Stimulated activated CD4-positive, alpha-beta T cell treated with anti-CD3 and anti-CD28 coated beads, Interleukin-12 subunit alpha, Interleukin-12 subunit beta, amount 100 ng/mL, for 24 hours (primary cell): ENCODE results near the gene CRIP2.

Source experiments
- DNase-seq, 2 experiments: peaks; one replicate each; pipeline ENCODE4 v3.0.0-alpha.2; 2020; ENCODE audit warnings: low read depth in 2 of 2

The CRIP2 gene

DNA sequence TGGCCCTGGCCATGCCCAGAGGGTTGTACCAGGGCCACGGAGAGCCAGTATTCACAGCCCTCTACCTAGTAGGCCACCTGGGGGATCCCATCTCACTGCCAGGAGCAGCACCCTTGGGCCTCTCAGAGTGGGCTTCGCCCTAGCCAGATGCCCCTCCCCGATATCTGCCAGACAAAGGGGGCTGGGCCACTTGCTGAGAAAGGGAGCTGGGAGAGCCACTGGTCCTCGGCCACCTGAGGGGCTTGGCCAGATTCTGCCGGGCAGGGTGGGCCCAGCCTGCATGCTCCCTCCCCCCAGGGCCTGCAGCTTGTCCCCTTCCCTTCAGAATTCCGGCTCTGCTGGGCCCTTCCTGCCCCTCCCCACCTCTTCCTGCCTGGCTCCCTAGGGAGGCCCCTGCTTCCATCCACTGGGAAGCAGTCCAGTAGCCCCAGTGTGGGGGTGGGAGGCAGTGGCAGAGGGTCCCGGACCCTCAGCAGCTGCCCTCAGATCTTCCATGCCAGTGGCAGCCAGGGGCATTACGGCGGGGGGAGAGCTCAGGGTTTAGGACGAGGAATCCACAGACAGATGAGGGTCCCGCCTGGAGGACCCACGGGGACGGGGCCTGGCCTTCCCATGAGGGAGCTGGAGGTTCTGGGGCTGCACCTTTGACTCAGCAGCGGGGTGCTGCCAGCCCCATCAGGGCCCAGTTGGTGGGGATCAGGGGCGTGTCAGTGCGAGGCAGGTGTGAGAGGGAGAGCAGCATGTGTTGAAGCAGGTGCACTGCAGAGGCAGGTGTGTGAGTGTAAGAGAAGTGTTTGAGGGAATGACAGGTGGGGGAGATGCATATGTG, 2.4 kb downstream of the CRIP2 start:
- no peak for DNase-seq

DNA sequence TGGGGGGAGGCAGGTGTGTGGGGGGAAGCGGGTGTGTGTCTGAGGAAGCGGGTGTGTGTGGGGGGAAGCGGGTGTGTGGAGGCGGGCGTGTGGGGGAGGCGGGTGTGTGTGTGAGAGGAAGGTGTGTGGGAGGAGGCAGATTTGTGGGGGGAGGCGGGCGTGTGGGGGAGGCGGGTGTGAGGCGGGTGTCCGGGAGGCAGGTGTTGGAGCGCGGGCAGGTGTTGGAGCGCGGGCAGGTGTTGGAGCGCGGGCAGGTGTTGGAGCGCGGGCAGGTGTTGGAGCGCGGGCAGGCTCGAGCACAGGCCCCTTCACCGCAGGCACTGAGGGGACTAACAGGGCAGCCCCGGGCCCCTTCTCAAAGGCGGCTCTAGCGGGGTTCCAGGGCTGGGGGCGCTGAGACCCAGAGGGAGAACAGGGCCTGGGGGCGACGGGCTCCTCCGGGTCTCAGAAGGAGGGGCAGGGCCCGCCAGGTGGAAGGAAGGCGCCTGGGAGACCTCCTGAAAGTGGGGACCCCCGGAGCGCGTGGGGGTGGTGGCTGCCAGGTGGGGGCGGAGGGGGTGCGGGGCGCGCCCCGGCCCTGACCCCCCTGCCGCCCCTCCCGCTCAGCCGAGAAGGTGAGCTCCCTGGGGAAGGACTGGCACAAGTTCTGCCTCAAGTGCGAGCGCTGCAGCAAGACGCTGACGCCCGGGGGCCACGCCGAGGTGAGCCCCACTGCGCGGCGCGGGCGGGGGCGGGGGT, 3.2 kb downstream of the CRIP2 start:
- DNase-seq: no peak

DNA sequence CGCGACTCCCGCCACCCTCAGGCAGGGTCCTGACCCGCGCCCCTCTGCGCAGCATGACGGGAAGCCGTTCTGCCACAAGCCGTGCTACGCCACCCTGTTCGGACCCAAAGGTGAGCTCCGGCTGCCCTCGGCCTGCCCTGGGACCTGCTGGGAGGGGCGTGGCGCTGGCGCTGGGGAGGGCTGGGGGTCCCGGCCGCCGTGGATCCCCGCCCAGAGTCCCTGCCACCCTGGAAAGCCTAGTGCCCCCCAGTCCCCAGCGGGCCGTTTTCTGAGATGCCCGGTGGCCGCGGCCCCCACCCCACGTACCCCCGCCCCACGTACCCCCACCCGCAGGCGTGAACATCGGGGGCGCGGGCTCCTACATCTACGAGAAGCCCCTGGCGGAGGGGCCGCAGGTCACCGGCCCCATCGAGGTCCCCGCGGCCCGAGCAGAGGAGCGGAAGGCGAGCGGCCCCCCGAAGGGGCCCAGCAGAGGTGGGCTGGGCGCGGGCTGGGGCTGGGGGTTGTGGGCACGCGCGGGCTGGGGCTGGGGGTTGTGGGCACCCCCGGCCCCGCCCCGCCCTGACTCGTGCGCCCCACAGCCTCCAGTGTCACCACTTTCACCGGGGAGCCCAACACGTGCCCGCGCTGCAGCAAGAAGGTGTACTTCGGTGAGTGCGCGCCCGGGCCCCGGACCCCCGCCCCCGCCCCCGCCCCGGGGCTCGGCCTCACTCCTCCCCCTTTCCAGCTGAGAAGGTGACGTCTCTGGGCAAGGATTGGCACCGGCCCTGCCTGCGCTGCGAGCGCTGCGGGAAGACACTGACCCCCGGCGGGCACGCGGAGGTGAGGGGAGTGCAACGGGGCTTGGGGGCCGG, 4.0 kb downstream of the CRIP2 start:
- DNase-seq: no peak

DNA sequence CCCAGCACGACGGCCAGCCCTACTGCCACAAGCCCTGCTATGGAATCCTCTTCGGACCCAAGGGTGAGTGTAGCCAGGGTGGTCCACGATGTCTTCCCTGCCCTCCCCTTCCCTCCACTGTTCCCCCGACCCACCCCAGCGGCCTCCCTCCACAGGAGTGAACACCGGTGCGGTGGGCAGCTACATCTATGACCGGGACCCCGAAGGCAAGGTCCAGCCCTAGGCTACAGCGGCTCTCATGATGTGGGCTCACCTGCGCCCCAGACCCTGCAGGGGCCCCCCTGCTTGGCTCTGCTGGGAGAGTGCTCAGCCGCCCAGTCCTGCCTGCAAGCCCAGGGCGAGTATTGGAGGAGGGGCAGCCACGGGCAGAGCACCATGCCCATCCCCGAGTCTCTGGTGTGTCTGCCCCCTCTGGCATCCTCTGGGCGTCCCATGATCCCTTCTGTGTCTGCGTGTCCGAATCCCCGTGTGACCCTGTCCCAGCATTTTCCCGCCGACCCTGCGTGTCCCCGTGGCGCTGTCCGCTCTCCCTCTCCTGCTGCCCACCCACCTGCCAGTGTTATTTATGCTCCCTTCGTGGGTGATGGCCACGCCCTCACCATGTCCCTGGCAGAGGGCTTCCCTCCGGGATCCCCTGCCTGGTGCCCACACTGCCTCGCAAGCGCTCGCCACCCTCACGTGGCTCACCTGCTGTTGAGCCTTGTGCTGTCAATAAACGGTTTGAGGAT, 5.0 kb downstream of the CRIP2 start:
- DNase-seq: no peak

DNA sequence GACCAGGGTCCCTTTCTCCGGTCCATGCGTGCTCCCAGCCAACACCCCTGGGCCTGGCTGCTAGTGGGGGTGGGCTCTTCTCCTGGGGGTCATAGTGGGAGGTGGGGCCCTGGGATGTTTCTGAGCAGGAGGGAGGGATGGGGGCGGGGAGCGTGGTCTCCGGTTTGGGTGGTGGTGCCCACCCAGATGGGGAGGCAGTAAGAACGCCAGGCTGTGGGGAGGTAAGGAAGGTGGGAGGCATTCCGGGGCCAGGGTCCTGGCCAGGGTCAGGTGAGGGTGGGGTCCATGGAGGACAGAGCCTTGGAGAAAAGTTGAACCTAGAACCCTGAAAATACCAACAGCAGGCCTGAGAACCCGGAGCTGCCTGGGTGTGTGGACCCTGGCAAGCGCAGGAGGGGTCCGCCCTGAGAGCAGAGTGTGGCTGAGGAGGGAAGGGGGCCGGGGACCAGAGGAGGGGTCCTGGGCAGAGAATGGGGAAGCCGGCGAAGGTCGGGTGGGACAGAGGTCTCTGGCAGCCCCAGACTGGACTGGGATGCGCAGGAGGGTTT, 5.7 kb downstream of the CRIP2 start:
- no peak for DNase-seq

DNA sequence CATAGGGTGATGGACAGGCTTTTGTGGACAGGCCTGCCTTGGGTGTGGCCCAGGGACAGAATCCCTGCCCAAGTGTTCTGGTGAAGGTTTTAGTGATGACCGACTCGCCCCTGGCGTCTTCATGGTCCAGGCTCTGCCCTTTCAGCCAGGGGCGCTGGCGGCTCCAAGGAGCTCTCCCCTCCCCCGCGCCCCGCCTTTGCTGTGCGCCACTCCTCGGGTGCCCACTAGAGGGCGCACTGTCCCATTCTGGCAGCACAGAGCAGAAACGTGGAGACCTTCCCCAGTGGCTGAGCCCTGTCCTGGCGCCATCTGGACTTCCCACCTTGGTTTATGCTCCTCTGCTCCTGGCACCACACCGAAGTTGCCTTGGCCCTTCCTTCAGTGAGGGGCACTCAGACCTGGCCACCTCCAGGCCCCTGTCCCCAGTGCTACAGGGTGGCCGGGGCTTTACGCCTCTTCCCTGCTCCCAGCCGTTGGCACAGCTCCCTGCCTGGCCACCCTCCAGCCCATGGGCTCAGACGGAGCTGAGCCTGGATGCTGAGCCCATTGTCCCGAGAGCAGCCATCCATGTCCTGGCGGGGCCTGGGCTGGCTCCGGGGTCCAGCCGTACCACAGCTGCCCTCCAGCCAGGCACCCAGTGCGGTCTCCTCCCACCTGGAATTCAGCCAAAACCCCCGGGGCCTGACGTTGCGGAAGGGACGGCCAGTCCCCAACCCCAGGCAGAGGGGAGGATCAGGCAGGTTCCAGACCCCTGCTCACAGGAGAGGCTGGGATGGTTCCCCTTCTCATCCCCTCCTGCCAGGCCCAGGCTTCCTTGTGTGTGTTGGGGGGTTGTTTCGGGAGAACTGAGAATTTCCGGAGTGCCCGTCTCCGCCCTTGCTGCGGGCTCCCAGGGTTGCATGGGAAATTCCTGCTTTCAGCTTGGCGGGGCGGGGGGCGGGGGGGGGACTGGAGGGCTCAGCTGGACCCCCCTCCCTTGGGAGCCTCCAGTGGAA, 6.5 kb downstream of the CRIP2 start:
- peak; percentile 81 to 88 for DNase-seq

DNA sequence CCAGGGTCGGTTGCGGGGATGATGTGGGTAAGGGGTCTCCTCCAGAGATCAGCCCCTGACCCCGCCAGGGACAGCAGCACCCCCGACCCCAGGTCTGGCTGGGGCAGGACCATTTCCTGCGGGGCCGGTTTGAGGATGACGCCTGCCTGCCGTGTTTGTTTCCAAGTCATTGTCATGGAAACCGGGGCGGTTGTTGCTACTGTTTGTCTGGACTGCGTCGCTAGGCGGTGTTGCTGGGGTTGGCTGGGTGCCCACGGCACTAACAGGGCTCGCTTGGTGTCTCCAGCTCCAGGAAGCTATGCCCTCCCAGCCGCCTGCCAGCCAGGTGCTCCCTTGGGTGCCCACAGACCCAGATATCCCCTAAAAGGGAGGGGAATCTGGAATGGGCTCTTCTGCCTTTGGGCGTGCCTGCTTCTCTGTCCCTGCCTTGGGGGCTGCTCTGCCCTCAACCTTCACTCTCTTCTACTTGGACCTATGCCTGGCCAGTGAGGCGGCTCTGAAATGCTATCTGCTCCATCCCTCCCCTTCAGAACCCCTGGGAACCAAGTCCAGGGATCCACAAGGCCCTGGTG, 7.4 kb downstream of the CRIP2 start:
- DNase-seq: peak; percentile 77 to 82

DNA sequence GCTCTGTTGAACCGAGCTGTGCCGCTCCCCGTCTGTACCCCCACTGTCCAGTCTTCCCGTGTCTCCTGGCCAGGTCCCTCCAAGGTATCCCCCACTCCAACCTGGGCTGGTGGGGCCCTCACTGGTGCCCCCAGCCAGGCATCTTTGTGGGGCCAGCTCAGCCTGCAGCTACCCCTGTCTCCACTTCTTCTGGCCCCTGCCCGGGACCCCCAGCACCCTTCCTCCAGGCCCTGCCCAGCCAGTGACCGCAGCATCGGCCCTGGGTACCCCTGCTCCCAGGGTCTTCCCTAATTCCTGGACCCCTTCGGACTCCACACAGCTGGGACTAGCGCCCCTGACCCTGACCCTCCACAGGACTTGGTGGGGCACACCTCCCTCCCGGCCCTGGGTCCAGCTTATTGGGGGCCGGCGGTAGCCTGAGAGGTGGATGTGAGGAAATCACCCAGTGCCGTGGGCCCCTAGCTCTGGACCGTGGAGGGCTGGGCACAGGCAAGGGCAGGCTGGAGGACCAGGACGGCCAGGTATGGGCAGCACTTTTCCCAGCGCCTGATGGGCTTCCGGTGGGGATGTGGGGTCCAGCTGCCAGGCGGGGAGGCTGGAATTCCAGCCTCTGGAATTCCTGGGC, 8.0 kb downstream of the CRIP2 start:
- no peak for DNase-seq

DNA sequence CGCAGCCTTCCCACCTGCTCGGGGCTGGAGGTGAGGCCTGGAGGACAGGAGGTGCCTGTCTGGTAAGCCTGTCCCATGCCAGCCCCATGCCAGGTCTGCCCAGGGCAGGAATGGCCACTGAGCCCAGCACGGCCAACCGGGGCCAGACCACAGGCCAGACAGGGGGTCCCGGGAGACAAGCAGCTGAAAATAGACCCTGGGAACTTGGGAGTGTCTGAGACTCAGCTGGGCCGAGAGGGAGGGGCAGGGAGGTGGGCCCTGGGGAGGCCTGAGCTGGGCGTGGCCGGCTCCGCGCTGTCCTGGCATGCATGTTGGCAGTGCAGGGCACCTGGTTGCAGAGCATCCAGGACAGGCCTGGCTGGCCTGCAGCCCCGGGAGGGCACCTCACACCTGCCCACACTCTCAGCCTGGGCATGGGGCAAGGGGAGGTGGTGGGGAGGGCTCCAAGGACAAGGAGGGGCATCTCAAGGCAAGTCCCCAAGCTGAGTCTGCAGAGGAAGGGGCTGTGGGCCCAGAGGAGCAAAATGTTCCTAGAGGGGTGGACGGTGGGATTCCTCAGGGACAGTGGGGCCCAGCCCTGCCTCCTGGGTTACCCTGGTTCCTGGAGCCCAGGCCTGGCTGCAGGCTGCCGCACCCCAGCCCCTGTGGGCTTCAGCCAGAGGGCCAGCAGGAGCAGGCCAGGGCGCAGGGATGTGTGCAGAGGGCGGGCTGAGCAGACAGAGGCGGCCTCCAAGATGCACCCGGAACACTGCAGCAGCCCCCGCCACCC, 8.9 kb downstream of the CRIP2 start:
- no peak for DNase-seq

DNA sequence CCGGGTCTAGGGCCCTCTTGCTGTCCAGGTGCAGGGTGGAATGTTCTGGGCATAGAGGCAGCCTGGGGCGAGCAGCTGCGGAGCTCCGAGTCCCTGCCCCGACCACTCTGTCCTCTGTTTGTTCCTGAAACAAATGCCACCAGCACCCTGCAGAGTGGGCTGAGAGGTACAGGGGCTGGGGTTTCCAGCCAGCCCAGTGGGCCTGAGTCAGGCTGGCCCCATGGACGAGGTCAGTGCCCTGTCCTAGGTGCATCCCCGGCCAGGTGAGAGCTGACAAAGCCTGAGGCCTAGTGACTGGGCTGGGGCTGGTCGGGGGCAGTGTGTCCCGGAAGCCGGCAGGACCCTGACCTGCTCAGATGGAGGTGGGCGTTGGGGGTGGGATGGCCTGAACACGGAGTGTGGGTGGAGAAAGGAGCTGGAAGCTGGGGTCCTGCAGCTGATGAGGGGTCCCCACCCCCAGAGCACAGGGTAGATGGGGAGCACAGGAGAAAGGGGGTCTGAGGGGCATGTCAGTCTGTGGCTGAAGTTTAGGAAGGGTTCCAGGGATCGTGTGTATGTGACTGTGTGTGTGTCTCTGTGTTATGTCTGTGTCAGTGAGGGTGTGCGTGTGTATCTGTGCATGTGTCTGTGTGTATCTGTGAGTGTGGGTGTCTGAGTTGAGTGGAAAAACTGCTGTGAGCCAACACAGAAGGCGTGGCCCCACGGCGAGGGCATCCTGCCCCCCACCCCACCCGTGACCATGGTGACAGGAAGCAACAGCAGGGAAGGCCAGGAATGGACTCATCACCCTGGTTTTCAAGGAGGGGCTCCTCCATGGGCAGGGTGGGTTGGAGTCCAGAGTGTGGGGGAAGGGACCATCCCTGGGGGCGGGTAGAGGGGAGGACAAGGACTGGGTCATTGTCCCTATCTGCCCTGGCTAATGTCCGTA, 9.7 kb downstream of the CRIP2 start:
- no peak for DNase-seq

DNA sequence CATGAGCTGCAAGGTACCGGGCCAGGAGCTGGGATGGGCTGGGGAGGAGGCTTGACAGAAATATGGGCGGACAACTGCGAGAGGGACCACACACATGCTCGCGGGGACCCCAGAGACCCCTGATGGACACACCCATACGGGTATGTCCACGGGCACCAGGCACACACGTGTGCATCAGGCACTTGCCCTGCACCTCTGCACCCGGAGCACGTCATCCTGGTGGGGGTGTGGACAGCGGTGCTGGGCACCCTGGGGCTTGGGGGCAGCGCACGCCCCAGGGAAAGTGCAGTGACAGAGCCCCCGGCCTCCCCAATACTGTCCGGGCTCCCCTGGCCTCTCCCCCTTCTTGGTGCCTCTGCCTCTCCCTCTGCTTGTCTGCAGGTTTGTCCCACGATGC, 10.4 kb downstream of the CRIP2 start:
- DNase-seq: no peak

DNA sequence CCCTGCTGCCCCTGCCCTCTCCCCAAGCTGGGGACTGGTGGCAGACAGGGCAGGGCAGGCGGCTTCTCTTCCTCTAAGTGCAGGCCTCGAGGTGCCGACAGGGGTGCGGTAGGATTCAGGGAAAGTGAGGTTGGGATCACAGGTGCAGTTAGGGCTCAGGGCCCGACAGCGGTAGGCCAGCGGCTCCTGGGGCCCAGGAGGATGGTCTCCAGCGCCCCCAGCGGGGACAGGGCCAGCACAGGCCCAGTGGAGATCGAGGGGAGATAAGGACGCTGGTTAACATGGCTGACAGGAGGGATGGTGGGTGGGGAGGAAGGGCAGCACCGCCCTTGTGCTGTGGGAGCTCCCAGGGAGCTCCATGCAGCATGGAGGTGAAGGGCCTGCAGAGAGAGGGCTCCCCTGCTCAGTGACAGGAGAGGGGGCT, 11.1 kb downstream of the CRIP2 start:
- DNase-seq: no peak

DNA sequence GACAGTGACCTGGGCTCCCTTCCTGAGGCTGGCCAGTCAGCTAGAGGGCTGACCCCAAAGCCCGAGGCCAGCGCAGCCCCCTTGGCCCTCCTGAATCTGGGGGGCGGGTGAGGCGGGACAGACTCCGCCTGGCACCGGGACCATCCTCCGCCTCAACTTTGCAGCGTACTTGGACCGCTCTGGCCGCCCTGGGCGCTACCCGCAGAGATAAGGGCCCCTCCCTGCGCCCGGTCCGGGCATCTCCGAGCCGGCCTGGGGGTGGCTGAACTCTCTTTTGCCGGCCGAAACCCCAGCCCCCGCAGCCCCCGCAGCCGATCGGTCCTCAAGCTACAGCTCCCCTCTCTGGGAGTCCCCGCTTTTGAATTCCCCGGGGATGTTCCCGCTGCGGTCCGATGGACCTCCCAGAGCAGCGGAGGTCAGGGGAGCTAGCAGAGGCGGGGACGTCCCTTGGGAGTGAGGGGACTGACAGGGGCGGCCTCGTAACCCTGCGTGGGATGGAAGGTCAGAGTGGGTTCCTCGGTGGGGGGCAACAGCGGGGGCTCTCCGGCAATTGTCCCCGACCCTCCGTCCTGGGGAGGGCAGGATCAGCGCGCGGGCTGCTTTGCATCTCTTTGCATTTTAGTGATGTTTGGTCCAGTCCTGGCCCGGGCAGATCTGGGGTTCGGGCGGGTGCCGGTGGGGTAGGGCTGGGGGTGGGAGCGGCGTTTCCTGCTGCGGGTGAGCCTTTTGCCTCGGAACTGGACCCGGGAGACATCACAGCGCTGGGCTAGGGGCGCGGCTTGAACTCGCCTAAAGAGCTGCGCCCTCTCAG, 11.7 kb downstream of the CRIP2 start, which contains the start of gene CRIP1:
Gene CRIP1 (plus strand): TSS at position 724 of the 811 bp plus-strand sequence. CDS start 374 bp downstream, outside the sequence.
- DNase-seq: no peak

DNA sequence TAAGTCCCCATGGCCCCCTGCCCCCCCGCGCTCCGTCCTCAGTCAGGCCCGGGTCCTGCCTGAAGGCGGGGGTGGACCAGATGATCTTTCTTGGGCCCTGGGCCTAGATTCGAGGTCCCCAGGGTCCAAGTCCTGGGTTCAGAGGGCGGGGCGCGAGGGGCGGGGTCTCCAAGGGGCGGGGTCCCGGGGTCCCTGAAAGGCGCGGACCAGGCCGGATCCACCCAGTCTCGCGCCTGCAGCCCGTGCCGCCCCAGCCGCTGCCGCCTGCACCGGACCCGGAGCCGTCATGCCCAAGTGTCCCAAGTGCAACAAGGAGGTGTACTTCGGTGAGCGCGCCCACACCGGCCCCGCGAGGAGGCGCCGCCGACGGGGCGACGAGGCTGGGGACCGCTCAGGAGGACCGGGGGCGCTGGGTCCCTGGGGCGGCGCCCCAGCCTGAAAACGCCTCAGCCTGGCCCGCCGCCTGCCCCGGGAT, 12.4 kb downstream of the CRIP2 start:
- peak in 1 of 2 experiments; percentile 53 for DNase-seq

DNA sequence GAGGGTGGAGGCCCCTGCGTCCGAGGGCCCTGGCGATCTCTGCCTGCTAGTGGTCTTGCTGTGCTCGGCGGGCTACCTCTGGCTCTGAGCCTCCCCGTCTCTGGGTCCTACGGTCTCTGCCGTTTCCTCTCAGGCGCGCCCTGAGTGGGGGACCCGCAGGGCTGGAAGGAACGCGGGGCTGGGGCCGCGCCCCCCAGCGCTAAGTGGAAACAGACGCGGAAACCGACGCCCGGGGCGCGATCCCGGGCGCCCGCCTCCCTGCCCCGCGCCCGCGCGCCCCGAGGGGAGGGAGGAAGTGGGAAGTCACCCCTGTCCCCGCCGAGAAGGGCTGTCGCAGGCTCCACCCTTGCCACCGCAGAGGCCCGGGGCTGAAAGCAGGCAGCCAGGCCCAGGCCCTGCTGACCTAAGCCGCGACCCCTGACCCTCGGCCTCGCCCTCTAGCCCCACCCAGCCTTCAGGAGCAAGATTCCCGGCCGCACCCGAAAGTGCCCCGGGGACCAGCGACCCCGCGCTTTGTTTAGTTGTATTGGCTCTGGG, 12.9 kb downstream of the CRIP2 start:
- peak in 1 of 2 experiments; percentile 38 for DNase-seq
